ENCODE data around the gene SNIP1.
"Not testable (repeated sequence)": the region's sequence is repeated elsewhere in the genome, so short reads cannot be mapped to it uniquely, and the experiment has no call there.

The SNIP1 gene

GRCh38 chr1:37540036-37540785 lies 13.9 kb downstream of the SNIP1 start:
- H3K4me3 ChIP-seq (replicated peaks; ENCODE audit: low read depth, low read length) = no peak overlapping the region
- TF ChIP-seq, protein P1, sequence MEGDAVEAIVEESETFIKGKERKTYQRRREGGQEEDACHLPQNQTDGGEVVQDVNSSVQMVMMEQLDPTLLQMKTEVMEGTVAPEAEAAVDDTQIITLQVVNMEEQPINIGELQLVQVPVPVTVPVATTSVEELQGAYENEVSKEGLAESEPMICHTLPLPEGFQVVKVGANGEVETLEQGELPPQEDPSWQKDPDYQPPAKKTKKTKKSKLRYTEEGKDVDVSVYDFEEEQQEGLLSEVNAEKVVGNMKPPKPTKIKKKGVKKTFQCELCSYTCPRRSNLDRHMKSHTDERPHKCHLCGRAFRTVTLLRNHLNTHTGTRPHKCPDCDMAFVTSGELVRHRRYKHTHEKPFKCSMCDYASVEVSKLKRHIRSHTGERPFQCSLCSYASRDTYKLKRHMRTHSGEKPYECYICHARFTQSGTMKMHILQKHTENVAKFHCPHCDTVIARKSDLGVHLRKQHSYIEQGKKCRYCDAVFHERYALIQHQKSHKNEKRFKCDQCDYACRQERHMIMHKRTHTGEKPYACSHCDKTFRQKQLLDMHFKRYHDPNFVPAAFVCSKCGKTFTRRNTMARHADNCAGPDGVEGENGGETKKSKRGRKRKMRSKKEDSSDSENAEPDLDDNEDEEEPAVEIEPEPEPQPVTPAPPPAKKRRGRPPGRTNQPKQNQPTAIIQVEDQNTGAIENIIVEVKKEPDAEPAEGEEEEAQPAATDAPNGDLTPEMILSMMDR (IDR thresholded peaks at IDR 0.05; ENCODE audit: low read depth, low read length, missing control alignments) = no peak
- DNase-seq (ENCODE audit: extremely low read depth, low read depth) = no peak

DNA sequence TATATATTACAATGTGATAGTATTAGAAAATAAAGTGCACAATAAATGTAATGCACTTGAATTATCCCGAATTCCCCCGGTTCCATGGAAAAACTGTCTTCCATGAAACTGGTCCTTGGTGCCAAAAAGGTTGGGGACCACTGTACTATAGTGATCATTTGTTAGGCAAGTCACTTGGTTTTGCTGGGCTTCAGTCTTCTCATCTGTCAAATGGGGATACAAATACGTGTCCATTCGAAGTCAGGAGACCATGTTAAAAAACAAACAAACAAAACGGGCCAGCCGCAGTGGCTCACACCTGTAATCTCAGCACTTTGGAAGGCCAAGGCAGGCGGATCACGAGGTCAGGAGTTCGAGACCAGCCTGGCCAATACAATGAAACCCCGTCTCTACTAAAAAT lies 14.9 kb downstream of the SNIP1 start:
- DNase-seq (ENCODE audit: extremely low read depth, low read depth); H3K4me3 ChIP-seq (replicated peaks; ENCODE audit: low read depth, low read length): not testable (repeated sequence)

- H3K4me3 ChIP-seq (replicated peaks; ENCODE audit: low read depth, low read length) = no peak overlapping the region
- TF ChIP-seq, protein P1 (IDR thresholded peaks at IDR 0.05; ENCODE audit: low read depth, low read length, missing control alignments) = no peak
- DNase-seq (ENCODE audit: extremely low read depth, low read depth) = peak; percentile 9
These were observed 16.7 kb downstream of the SNIP1 start for GRCh38 chr1:37537378-37537777.

- no peak overlapping the region for H3K4me3 ChIP-seq (replicated peaks; ENCODE audit: low read depth, low read length)
- TF ChIP-seq, protein P1 (IDR thresholded peaks at IDR 0.05; ENCODE audit: low read depth, low read length, missing control alignments) = no peak
- no peak for DNase-seq (ENCODE audit: extremely low read depth, low read depth)
These were observed 20.6 kb downstream of the SNIP1 start for GRCh38 chr1:37533317-37534093.

DNA sequence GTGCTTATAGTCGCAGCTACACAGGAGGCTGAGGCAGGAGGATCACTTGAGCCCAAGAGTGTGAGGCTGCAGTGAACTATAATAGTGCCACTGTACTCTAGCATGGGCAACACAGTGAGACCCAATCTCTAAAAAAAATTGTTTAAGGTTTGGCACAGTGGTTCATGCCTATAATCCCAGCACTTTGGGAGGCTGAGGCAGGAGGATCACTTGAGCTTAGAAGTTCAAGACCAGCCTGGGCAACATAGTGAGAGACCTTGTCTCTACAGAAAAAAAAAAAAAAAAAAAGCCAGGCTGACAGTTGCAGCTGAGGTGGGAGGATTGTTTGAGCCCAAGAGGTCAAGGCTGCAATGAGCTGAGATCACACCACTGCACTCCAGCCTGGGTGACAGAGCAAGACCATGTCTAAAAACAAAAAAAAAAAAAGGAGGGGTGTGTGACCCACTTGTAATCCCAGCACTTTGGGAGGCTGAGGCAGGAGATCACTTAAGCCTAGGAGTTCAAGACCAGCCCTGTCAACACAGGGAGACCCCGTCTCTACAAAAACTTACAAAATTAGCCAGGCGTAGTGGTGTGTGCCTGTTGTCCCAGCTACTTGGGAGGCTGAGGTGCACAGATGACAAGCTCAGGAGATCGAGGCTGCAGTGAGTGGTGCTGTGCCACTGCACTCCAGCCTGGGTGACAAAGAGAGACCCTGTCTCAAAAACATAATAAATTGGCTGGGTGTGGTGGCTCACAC lies 21.5 kb downstream of the SNIP1 start:
- DNase-seq (ENCODE audit: extremely low read depth, low read depth); H3K4me3 ChIP-seq (replicated peaks; ENCODE audit: low read depth, low read length): not testable (repeated sequence)

DNA sequence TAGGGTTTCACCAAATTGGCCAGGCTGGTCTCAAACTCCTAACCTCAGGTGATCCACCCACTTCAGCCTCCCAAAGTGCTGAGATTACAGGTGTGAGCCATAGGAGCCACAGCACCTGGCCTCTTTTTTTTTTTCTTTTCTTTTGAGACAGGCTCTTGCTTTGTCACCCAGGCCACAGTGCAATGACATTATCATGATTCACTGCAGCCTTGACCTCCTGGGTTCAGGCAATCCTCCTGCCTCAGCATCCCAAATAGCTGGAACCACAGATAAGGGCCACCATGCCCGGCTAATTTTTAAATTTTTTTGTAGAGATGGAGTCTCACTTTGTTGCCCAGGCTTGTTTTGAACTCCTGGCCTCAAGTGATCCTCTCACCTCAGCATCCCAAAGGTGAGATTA lies 24.2 kb downstream of the SNIP1 start:
- H3K4me3 ChIP-seq (replicated peaks; ENCODE audit: low read depth, low read length); DNase-seq (ENCODE audit: extremely low read depth, low read depth): not testable (repeated sequence)

DNA sequence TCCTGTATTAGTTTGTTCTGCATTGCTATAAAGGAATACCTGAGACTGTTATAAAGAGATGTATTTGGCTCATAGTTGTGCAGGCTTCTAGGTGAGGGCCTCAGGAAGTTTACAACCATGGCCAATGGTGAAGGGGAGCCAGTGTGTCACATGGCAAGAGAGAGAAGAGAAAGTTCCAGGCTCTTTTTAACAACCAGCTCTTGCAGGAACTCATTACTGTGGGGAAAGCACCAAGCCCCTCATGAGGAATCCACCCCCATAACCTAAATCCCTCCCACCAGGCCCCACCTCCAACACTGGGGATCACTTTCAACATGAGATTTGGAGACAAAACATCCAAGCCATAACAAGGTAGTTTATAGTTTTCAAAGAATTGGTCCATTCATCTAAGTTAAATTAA lies 34.5 kb downstream of the SNIP1 start:
- H3K4me3 ChIP-seq (replicated peaks; ENCODE audit: low read depth, low read length) = no peak overlapping the region
- no peak for DNase-seq (ENCODE audit: extremely low read depth, low read depth)
- TF ChIP-seq, protein P1 (IDR thresholded peaks at IDR 0.05; ENCODE audit: low read depth, low read length, missing control alignments) = no peak

GRCh38 chr1:37518929-37519328 lies 35.2 kb downstream of the SNIP1 start:
- not testable (repeated sequence) for H3K4me3 ChIP-seq (replicated peaks; ENCODE audit: low read depth, low read length); DNase-seq (ENCODE audit: extremely low read depth, low read depth)

DNA sequence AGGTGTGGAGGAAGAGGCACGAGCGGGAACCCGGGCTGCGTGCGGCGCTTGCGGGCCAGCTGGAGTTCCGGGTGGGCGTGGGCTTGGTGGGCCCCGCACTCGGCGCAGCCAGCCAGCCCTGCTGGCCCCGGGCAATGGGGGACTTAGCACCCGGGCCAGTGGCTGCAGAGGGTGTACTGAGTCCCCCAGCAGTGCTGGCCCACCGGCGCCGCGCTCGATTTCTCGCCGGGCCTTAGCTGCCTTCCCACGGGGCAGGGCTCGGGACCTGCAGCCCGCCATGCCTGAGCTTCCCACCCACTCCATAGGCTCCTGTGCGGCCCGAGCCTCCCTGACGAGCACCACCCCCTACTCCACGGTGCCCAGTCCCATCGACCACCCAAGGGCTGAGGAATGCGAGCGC lies 35.9 kb downstream of the SNIP1 start:
- not testable (repeated sequence) for DNase-seq (ENCODE audit: extremely low read depth, low read depth); H3K4me3 ChIP-seq (replicated peaks; ENCODE audit: low read depth, low read length)
